BLaER1 (cell line): Measurements from ENCODE around the gene SOS2.
"Not testable (repeated sequence)": the region's sequence is repeated elsewhere in the genome, so short reads cannot be mapped to it uniquely, and the experiment has no call there.

ENCODE experiments used
- H3K27ac ChIP-seq: shearing (Covaris generic); formaldehyde crosslinking; 2 replicates; pipeline ENCODE4 v1.8.1; 2022
- H3K27me3 ChIP-seq: shearing (Covaris generic); formaldehyde crosslinking; 2 replicates; pipeline ENCODE4 v1.8.1; 2022
- H3K36me3 ChIP-seq: shearing (Covaris generic); formaldehyde crosslinking; 2 replicates; pipeline ENCODE4 v1.8.1; 2022
- H3K4me1 ChIP-seq: shearing (Covaris generic); formaldehyde crosslinking; 2 replicates; pipeline ENCODE4 v1.8.1; 2022
- H3K4me2 ChIP-seq: shearing (Covaris generic); formaldehyde crosslinking; 2 replicates; pipeline ENCODE4 v1.8.1; 2022
- H3K4me3 ChIP-seq: shearing (Covaris generic); formaldehyde crosslinking; 2 replicates; pipeline ENCODE4 v1.8.1; 2022
- H3K9ac ChIP-seq: shearing (Covaris generic); formaldehyde crosslinking; 2 replicates; pipeline ENCODE4 v1.8.1; 2022
- H3K9me3 ChIP-seq: shearing (Covaris generic); formaldehyde crosslinking; 2 replicates; pipeline ENCODE4 v1.8.1; 2022
- H4K20me1 ChIP-seq: shearing (Covaris generic); formaldehyde crosslinking; 2 replicates; pipeline ENCODE4 v1.8.1; 2022
- Cebpa-rat ChIP-seq: shearing (Covaris generic); IDR thresholded peaks from 2 replicates; pipeline ENCODE4 v1.8.1; 2022

The SOS2 gene

DNA sequence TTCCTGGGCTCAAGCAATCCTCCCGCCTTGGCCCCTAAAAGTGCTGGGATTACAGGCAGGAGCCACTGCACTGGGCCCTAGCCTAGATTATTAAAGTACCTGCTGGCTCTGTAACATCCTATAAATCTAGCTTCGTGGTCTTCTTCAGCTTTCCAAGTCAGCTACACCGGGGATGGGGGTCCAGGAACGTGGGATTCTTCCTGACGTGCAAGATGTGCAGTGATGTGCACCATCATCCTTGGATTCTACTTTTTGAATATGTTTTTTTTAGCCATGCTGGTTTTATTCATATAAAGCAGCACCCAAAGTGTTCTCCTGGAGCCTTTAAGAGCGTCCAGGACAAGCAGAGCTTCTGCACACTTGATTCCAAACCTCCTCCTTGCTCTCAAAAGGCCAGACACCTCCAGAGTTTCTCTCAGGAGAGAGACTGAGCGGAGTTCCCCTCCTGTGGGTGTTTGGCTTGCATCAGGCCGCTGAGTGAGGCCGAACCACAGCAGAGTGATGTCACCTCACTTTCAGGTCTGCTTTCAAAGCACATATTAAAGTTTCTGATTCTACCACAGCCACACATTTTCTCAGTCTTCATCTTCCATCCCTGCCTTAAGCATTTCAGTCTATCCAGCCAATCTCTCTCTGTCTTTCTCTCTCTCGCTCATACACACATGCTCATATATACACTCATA lies 148.5 kb downstream of the SOS2 start:
- peak overlapping the region; percentile 3; the same call in 1 of the 2 replicates for H3K9ac ChIP-seq
- no peak overlapping the region for H3K4me3 ChIP-seq
- peaks cover 40% of the 10 kb centered on the region for H3K4me1 ChIP-seq

DNA sequence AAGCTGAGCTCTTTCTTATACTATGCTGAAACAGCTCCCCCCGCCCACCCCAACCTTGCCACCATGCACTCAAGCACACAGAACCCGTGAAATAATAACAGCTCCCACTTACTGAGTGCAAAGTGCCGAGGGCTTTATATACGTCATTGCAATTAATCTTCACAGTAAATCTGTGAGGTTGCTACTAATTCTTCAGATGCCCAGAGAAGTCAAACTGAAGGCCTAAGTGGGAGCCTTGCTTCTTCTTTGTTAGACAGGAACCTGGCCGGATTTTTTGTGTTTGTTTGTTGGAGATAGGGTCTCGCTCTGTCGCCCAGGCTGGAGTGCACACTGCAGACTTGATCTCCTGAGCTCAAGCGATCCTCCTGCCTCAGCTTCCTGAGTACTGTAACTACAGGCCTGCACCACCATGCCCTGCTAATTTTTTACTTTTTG lies 149.1 kb downstream of the SOS2 start:
- H4K20me1 ChIP-seq: no peaks in the 10 kb centered on the region
- H3K27ac ChIP-seq: peak overlapping the region; percentile 21
- H3K4me1 ChIP-seq: peaks cover 40% of the 10 kb centered on the region
- no peaks in the 10 kb centered on the region for H3K9me3 ChIP-seq
- H3K4me2 ChIP-seq: peak overlapping the region; percentile 25
- H3K9ac ChIP-seq: no peak overlapping the region
- H3K27me3 ChIP-seq: no peaks in the 10 kb centered on the region
- no peak overlapping the region for H3K4me3 ChIP-seq
- TF ChIP-seq Cebpa-rat: no peak
- no peaks in the 10 kb centered on the region for H3K36me3 ChIP-seq

More for the DNA sequence above, 148.5 kb downstream of the SOS2 start:
- no peaks in the 10 kb centered on the region for H4K20me1 ChIP-seq
- peak overlapping the region; percentile 25 for H3K4me2 ChIP-seq
- H3K27ac ChIP-seq: peak overlapping the region; percentile 21
- no peaks in the 10 kb centered on the region for H3K27me3 ChIP-seq
- H3K36me3 ChIP-seq: no peaks in the 10 kb centered on the region
- no peaks in the 10 kb centered on the region for H3K9me3 ChIP-seq
- no peak for TF ChIP-seq Cebpa-rat

DNA sequence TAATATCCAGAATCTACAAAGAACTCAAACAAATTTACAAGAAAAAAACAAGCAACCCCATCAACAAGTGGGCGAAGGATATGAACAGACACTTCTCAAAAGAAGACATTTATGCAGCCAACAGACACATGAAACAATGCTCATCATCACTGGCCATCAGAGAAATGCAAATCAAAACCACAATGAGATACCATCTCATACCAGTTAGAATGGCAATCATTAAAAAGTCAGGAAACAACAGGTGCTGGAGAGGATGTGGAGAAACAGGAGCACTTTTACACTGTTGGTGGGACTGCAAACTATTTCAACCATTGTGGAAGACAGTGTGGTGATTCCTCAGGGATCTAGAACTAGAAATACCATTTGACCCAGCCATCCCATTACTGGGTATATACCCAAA lies 152.3 kb downstream of the SOS2 start:
- not testable (repeated sequence) for H3K4me3 ChIP-seq, H3K9ac ChIP-seq, H3K27me3 ChIP-seq, H4K20me1 ChIP-seq, H3K36me3 ChIP-seq, H3K9me3 ChIP-seq, H3K27ac ChIP-seq, H3K4me2 ChIP-seq
- H3K4me1 ChIP-seq: peaks cover 24% of the 10 kb centered on the region

DNA sequence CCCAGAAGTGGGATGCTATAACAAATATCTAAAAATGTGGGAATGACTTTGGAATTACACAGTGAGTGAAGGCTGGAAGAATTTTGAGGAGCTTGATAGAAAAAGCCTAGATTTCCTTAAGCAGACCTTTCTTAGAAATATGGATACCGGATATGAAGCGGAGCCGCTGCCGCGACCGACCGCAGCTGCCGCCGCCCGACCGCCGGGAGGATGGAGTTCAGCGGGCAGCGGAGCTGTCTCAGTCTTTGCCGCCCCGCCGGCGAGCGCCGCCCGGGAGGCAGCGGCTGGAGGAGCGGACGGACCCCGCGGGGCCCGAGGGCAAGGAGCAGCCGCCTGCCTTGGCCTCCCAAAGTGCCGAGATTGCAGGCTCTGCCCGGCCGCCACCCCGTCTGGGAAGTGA lies 157.7 kb downstream of the SOS2 start:
- H3K4me1 ChIP-seq, H3K27me3 ChIP-seq, H3K27ac ChIP-seq, H3K4me3 ChIP-seq, H3K4me2 ChIP-seq, H3K9me3 ChIP-seq, H4K20me1 ChIP-seq, H3K9ac ChIP-seq, H3K36me3 ChIP-seq: not testable (repeated sequence)

DNA sequence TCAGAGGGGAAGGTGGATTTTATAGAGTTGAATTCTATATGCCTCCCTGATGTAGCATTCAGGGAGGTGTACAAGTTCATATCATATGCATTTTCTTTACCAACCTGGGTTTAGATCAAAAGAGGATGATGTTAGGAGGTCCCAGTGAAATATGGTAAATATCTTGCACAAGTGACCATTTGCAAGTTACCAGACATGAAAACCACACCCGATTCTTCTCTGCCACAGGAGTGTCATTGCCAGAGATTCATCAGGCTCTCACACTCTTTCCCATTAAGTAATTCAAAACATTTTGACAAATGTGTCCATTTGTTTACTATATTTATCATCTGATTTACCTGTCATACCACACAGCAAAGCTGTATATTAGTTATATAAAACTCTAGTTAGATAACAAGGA lies 159.0 kb downstream of the SOS2 start:
- H3K4me1 ChIP-seq: no peaks in the 10 kb centered on the region
- no peak overlapping the region for H3K4me2 ChIP-seq
- no peaks in the 10 kb centered on the region for H4K20me1 ChIP-seq
- no peak overlapping the region for H3K4me3 ChIP-seq
- TF ChIP-seq Cebpa-rat: no peak
- no peak overlapping the region for H3K9ac ChIP-seq
- no peaks in the 10 kb centered on the region for H3K9me3 ChIP-seq
- H3K27ac ChIP-seq: no peak overlapping the region
- H3K36me3 ChIP-seq: no peaks in the 10 kb centered on the region
- H3K27me3 ChIP-seq: no peaks in the 10 kb centered on the region

DNA sequence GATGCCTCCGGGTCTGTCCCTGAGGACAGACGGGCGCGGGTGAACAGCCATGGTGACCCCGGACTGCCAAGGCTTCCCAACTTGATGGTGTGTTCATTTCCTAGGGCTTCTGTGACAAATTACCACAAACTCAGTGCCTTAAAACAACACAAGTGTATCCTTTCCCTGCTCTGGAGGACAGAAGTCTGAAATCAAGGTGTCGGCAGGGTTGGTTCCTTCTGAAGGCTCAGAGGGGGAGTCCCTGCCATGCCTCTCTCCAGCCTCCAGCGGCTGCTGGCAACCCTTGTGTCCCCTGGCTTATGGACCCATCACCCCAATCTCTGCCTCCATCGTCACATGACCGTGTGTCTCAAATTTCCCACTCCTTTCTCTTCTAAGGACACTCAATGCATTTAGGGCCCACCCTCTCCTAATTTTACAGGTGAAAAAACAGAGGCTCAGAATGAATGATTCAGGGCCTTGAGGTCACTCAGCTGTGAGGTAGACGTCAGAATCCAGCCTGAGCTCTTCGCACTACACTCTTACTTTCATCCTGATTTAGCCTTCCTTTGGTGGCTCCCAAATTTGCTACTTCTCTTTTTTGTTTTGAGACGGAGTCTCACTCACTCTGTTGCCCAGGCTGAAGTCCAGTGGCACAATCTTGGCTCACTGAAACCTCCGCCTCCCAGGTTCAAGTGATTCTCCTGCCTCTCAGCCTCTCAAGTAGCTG lies 160.4 kb downstream of the SOS2 start:
- Histone ChIP-seq H4K20me1 (no peaks in the 10 kb centered on the region), H3K36me3 (no peaks in the 10 kb centered on the region), H3K27me3 (no peaks in the 10 kb centered on the region), H3K4me2 (no peak overlapping the region), H3K4me3 (no peak overlapping the region), H3K9ac (no peak overlapping the region), H3K9me3 (no peaks in the 10 kb centered on the region), H3K4me1 (no peaks in the 10 kb centered on the region), H3K27ac (no peak overlapping the region)
- no peak for TF ChIP-seq Cebpa-rat

DNA sequence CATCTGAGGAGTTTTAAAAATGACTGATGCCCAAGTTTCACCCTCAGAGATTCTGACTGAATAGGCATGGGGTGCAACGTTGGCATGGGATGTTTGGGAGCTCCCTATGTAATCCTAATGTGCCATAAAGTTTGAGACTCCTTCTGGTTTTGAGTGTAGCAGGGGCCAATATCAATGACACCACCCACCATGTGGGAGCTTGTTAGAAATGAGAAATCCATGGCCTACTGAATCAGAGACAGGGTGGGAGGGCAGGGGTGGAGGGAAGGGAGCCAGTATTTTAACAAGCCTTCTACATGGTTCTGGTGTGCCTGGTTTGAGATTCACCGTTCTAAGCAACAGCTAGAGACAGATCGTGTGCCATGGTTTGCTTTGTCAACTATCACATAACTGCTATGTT lies 161.1 kb downstream of the SOS2 start:
- Histone ChIP-seq H3K4me1 (peaks cover 2% of the 10 kb centered on the region), H3K4me2 (no peak overlapping the region), H3K9ac (no peak overlapping the region), H4K20me1 (no peaks in the 10 kb centered on the region), H3K27me3 (no peaks in the 10 kb centered on the region), H3K9me3 (no peaks in the 10 kb centered on the region), H3K27ac (no peak overlapping the region), H3K36me3 (no peaks in the 10 kb centered on the region), H3K4me3 (no peak overlapping the region)
- TF ChIP-seq Cebpa-rat: no peak

DNA sequence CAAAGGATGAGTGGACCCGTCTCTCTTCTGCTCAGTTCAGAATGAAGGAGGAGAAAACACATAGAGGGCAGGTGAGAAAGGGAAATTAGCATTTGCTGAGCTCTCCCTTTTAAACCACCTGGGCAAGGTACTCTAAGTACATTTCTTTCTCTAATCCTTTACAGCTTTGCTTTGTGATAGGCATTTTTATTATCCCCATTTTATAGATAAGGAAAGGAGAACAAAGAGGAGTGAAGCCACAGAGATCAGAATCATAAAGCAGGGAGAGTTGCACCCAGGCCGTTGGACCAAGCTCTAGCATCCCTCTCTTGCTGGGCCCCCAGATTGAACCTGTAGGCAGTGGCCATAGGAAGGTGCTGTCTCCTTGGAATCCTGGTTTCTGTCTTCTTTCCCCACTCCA lies 162.1 kb downstream of the SOS2 start:
- H3K36me3 ChIP-seq: no peaks in the 10 kb centered on the region
- H4K20me1 ChIP-seq: no peaks in the 10 kb centered on the region
- no peak overlapping the region for H3K4me2 ChIP-seq
- no peak overlapping the region for H3K9ac ChIP-seq
- H3K4me3 ChIP-seq: no peak overlapping the region
- no peak for TF ChIP-seq Cebpa-rat
- H3K9me3 ChIP-seq: no peaks in the 10 kb centered on the region
- no peaks in the 10 kb centered on the region for H3K27me3 ChIP-seq
- H3K27ac ChIP-seq: no peak overlapping the region
- peaks cover 11% of the 10 kb centered on the region for H3K4me1 ChIP-seq

DNA sequence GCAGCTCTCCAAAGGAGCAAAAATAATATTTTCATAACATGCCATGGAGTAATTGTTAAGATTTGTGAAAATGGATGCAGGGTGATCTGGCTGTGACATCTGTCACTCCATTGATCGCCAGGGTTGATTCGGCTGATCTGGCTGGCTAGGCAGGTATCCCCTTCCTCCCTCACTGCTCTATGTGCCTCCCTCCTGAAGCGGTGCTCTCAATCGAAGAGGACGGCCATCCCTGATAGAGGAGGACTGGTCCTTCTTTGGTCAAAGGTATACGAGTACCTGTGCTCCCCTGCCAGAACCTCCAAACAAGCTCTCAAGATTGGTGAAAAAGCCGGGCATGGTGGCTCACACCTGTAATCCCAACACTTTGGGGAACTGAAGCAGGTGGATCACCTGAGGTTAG lies 162.9 kb downstream of the SOS2 start:
- no peak overlapping the region for H3K4me3 ChIP-seq
- H3K36me3 ChIP-seq: no peaks in the 10 kb centered on the region
- H3K4me1 ChIP-seq: peaks cover 19% of the 10 kb centered on the region
- no peak overlapping the region for H3K27ac ChIP-seq
- H3K9ac ChIP-seq: no peak overlapping the region
- H3K27me3 ChIP-seq: no peaks in the 10 kb centered on the region
- no peaks in the 10 kb centered on the region for H3K9me3 ChIP-seq
- no peak for TF ChIP-seq Cebpa-rat
- no peaks in the 10 kb centered on the region for H4K20me1 ChIP-seq
- H3K4me2 ChIP-seq: no peak overlapping the region

DNA sequence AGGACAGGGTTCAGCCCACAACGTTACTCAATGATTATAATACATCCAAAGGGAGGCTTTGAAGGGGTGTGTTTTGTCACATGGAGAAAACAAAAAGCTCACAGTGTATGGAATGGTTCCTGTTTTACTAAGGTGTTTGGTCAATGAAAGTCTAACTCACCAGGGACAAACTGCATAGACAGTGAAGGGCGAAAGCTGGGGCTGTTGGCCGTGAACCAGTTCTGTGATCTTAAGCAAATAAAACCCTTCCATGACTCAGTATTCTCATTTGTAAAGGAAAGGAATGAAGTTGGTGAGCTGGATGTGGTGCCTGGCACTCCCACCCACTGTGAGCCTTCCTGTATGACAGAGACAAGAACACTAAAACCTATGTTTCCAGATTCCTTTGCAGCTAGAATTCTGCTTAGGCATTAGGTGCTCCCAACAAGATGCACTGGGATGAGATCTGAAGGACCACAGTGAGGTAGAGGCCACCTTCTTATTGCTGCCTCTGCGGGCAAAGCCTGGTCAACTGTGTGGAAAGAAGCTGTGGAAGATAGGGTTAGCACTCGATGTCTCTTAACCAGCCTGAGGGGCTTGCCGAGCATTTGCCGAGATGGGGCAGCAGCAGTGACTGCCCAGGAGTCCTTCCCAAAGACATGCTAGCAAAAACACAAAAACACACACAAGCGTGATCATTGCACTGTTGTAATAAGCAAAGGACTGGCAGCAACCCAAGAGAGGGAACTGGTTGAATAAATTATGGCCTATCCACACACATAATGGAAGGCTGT lies 163.5 kb downstream of the SOS2 start:
- Histone ChIP-seq H3K4me2 (no peak overlapping the region), H3K9ac (no peak overlapping the region), H3K36me3 (no peaks in the 10 kb centered on the region), H4K20me1 (no peaks in the 10 kb centered on the region), H3K9me3 (no peaks in the 10 kb centered on the region), H3K27me3 (no peaks in the 10 kb centered on the region), H3K4me1 (peaks cover 23% of the 10 kb centered on the region), H3K4me3 (no peak overlapping the region), H3K27ac (no peak overlapping the region)
- no peak for TF ChIP-seq Cebpa-rat
